DOHH2 (cell line): ENCODE data around the gene ARHGAP4.

Source experiments
- EZH2phosphoT487 ChIP-seq: fragments of 200-600 bp; sonication (generic); IDR thresholded peaks from 2 replicates; pipeline ENCODE4 v1.6.1; 2017; ENCODE audit warnings: borderline replicate concordance, mild to moderate bottlenecking, antibody characterized with exemption, low read length, moderate library complexity, mixed read lengths
- TF ChIP-seq, protein P1 (sequence below): fragments of 200-600 bp; sonication (generic); IDR thresholded peaks from one replicate; pipeline ENCODE4 v1.5.1; 2014; ENCODE audit warnings: antibody characterized with exemption, mild to moderate bottlenecking, low read depth, low read length; ENCODE audit not compliant: poor library complexity, severe bottlenecking

- TF ChIP-seq, protein P1, sequence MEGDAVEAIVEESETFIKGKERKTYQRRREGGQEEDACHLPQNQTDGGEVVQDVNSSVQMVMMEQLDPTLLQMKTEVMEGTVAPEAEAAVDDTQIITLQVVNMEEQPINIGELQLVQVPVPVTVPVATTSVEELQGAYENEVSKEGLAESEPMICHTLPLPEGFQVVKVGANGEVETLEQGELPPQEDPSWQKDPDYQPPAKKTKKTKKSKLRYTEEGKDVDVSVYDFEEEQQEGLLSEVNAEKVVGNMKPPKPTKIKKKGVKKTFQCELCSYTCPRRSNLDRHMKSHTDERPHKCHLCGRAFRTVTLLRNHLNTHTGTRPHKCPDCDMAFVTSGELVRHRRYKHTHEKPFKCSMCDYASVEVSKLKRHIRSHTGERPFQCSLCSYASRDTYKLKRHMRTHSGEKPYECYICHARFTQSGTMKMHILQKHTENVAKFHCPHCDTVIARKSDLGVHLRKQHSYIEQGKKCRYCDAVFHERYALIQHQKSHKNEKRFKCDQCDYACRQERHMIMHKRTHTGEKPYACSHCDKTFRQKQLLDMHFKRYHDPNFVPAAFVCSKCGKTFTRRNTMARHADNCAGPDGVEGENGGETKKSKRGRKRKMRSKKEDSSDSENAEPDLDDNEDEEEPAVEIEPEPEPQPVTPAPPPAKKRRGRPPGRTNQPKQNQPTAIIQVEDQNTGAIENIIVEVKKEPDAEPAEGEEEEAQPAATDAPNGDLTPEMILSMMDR: no peak
- TF ChIP-seq EZH2phosphoT487: no peak
Measured at GRCh38 chrX:153910446-153910845, 15.6 kb downstream of the ARHGAP4 start.
